SJSA1 (cell line): Measurements from ENCODE around the gene TTC17. TPM values are rescaled to one million over a fixed set of nuclear protein-coding genes. Genes with fewer than 3 reads are reported as not detected.

Experiments used
- DNase-seq, 2 experiments: peaks; one replicate each; pipeline ENCODE4 v3.0.0-alpha.2; 2015 to 2020; ENCODE audit warnings: low spot score in 2 of 2, low read depth in 1 of 2
- H3K27ac ChIP-seq: fragments of 250-450 bp; sonication (Bioruptor Pico); 2 replicates; pipeline ENCODE4 v1.5.1; 2020; ENCODE audit warnings: mild to moderate bottlenecking, moderate library complexity
- H3K27me3 ChIP-seq: fragments of 250-450 bp; sonication (Bioruptor Pico); replicated peaks from 2 replicates; pipeline ENCODE4 v1.5.1; 2020; ENCODE audit warnings: mild to moderate bottlenecking, moderate library complexity
- H3K36me3 ChIP-seq: fragments of 250-450 bp; sonication (Bioruptor Pico); 2 replicates; pipeline ENCODE4 v1.5.1; 2020; ENCODE audit warnings: mild to moderate bottlenecking
- H3K4me1 ChIP-seq: fragments of 250-450 bp; sonication (Bioruptor Pico); replicated peaks from 2 replicates; pipeline ENCODE4 v1.6.1; 2021; ENCODE audit warnings: mild to moderate bottlenecking
- H3K4me3 ChIP-seq: fragments of 250-450 bp; sonication (Bioruptor Pico); 2 replicates; pipeline ENCODE4 v1.5.1; 2020; ENCODE audit warnings: mild to moderate bottlenecking
- H3K9me3 ChIP-seq: fragments of 250-450 bp; sonication (Bioruptor Pico); replicated peaks from 2 replicates; pipeline ENCODE4 v1.5.1; 2020; ENCODE audit warnings: mild to moderate bottlenecking
- total RNA-seq: library from RNA; depleted of rRNA; stranded (reverse); fragments of >200 nt; shearing (Covaris generic); gene quantifications from 2 replicates; pipeline ENCODE4 v1.2.3, GENCODE V29; 2014

The TTC17 gene
- total RNA-seq, 1 experiment from 2014 or later: 98.5 TPM

- H3K4me3 ChIP-seq: no peak overlapping the region
- H3K4me1 ChIP-seq: peaks cover 11% of the 10 kb centered on the region
- no peaks in the 10 kb centered on the region for H3K9me3 ChIP-seq
- no peaks in the 10 kb centered on the region for H3K36me3 ChIP-seq
- H3K27me3 ChIP-seq: peaks cover 6% of the 10 kb centered on the region; the same call in 1 of the 2 replicates
- no peak overlapping the region for H3K27ac ChIP-seq
- DNase-seq: peak in 1 of 2 experiments; percentile 39
These were observed 145.7 kb downstream of the TTC17 start for GRCh38 chr11:43504316-43504950.

- H3K27ac ChIP-seq: no peak overlapping the region
- no peak overlapping the region for H3K4me3 ChIP-seq
- H3K36me3 ChIP-seq: no peaks in the 10 kb centered on the region
- DNase-seq: peak in 1 of 2 experiments; percentile 33
- peaks cover 6% of the 10 kb centered on the region; the same call in 1 of the 2 replicates for H3K27me3 ChIP-seq
- peaks cover 11% of the 10 kb centered on the region for H3K4me1 ChIP-seq
- H3K9me3 ChIP-seq: no peaks in the 10 kb centered on the region
These were observed 146.5 kb downstream of the TTC17 start for GRCh38 chr11:43505171-43505570.

- Histone ChIP-seq H3K4me1 (peaks cover 11% of the 10 kb centered on the region), H3K4me3 (no peak overlapping the region), H3K9me3 (no peaks in the 10 kb centered on the region), H3K27me3 (no peaks in the 10 kb centered on the region), H3K36me3 (no peaks in the 10 kb centered on the region), H3K27ac (no peak overlapping the region)
- DNase-seq: peak in 1 of 2 experiments; percentile 38
These were observed 148.5 kb downstream of the TTC17 start for GRCh38 chr11:43507171-43507570.

- Histone ChIP-seq H3K36me3 (no peaks in the 10 kb centered on the region), H3K4me1 (peaks cover 11% of the 10 kb centered on the region), H3K4me3 (no peak overlapping the region), H3K27ac (no peak overlapping the region), H3K27me3 (0 out of 2 replicates have a peak, but pooled peaks cover 3% of the 10 kb centered on the region), H3K9me3 (0 out of 2 replicates have a peak, but pooled peaks cover 3% of the 10 kb centered on the region)
- no peak for DNase-seq
These were observed 149.8 kb downstream of the TTC17 start for GRCh38 chr11:43508511-43508918.

- Histone ChIP-seq H3K9me3 (0 out of 2 replicates have a peak, but pooled peaks cover 3% of the 10 kb centered on the region), H3K4me3 (no peak overlapping the region), H3K27ac (no peak overlapping the region), H3K27me3 (peaks cover 10% of the 10 kb centered on the region), H3K36me3 (no peaks in the 10 kb centered on the region), H3K4me1 (peaks cover 11% of the 10 kb centered on the region)
- DNase-seq: no peak
These were observed 153.2 kb downstream of the TTC17 start for GRCh38 chr11:43511959-43512358.

- H3K4me3 ChIP-seq: no peak overlapping the region
- H3K36me3 ChIP-seq: no peaks in the 10 kb centered on the region
- H3K27ac ChIP-seq: no peak overlapping the region
- DNase-seq: no peak
- 0 out of 2 replicates have a peak, but pooled peaks cover 7% of the 10 kb centered on the region for H3K9me3 ChIP-seq
- no peaks in the 10 kb centered on the region for H3K4me1 ChIP-seq
- peaks cover 14% of the 10 kb centered on the region for H3K27me3 ChIP-seq
These were observed 156.4 kb downstream of the TTC17 start for GRCh38 chr11:43515090-43515489.

GRCh38 chr11:43516316-43516850 is 157.7 kb downstream of the TTC17 start:
- Histone ChIP-seq H3K27ac (no peak overlapping the region), H3K9me3 (0 out of 2 replicates have a peak, but pooled peaks cover 9% of the 10 kb centered on the region), H3K4me3 (no peak overlapping the region), H3K27me3 (peaks cover 14% of the 10 kb centered on the region), H3K4me1 (no peaks in the 10 kb centered on the region), H3K36me3 (no peaks in the 10 kb centered on the region)
- no peak for DNase-seq

GRCh38 chr11:43517518-43517917 is 158.8 kb downstream of the TTC17 start:
- no peak overlapping the region for H3K27ac ChIP-seq
- no peak for DNase-seq
- 0 out of 2 replicates have a peak, but pooled peaks cover 12% of the 10 kb centered on the region for H3K9me3 ChIP-seq
- H3K36me3 ChIP-seq: no peaks in the 10 kb centered on the region
- H3K27me3 ChIP-seq: peaks cover 14% of the 10 kb centered on the region
- H3K4me3 ChIP-seq: no peak overlapping the region
- no peaks in the 10 kb centered on the region for H3K4me1 ChIP-seq

- no peak overlapping the region for H3K27ac ChIP-seq
- 0 out of 2 replicates have a peak, but pooled peaks cover 10% of the 10 kb centered on the region for H3K9me3 ChIP-seq
- H3K4me3 ChIP-seq: no peak overlapping the region
- peaks cover 11% of the 10 kb centered on the region for H3K27me3 ChIP-seq
- no peaks in the 10 kb centered on the region for H3K4me1 ChIP-seq
- DNase-seq: no peak
- H3K36me3 ChIP-seq: no peaks in the 10 kb centered on the region
These were observed 159.9 kb downstream of the TTC17 start for GRCh38 chr11:43518408-43519160.

- no peak overlapping the region for H3K27ac ChIP-seq
- no peak overlapping the region for H3K4me3 ChIP-seq
- H3K9me3 ChIP-seq: 0 out of 2 replicates have a peak, but pooled peaks cover 10% of the 10 kb centered on the region
- peaks cover 3% of the 10 kb centered on the region; the same call in 1 of the 2 replicates for H3K27me3 ChIP-seq
- H3K36me3 ChIP-seq: no peaks in the 10 kb centered on the region
- DNase-seq: no peak
- no peaks in the 10 kb centered on the region for H3K4me1 ChIP-seq
These were observed 162.8 kb downstream of the TTC17 start for GRCh38 chr11:43521471-43521870.

GRCh38 chr11:43523632-43524031 is 164.9 kb downstream of the TTC17 start:
- Histone ChIP-seq H3K4me3 (no peak overlapping the region), H3K27me3 (no peaks in the 10 kb centered on the region; the same call in none of the 2 replicates), H3K27ac (no peak overlapping the region), H3K36me3 (no peaks in the 10 kb centered on the region), H3K9me3 (0 out of 2 replicates have a peak, but pooled peaks cover 10% of the 10 kb centered on the region), H3K4me1 (no peaks in the 10 kb centered on the region)
- DNase-seq: no peak

- Histone ChIP-seq H3K4me3 (no peak overlapping the region), H3K27ac (no peak overlapping the region), H3K9me3 (no peaks in the 10 kb centered on the region), H3K36me3 (no peaks in the 10 kb centered on the region), H3K27me3 (peaks cover 21% of the 10 kb centered on the region), H3K4me1 (no peaks in the 10 kb centered on the region)
- no peak for DNase-seq
These were observed 173.3 kb downstream of the TTC17 start for GRCh38 chr11:43532041-43532440.

GRCh38 chr11:43537833-43538615 is 179.3 kb downstream of the TTC17 start:
- H3K9me3 ChIP-seq: no peaks in the 10 kb centered on the region
- H3K27me3 ChIP-seq: peaks cover 50% of the 10 kb centered on the region

More at GRCh38 chr11:43537833-43538615, 179.3 kb downstream of the TTC17 start:
- no peak for DNase-seq
- no peak overlapping the region for H3K4me3 ChIP-seq
- H3K36me3 ChIP-seq: no peaks in the 10 kb centered on the region
- H3K4me1 ChIP-seq: no peaks in the 10 kb centered on the region
- no peak overlapping the region for H3K27ac ChIP-seq
